WTC11 (cell line): ENCODE data around the gene COL1A1. TPM values are rescaled to one million over a fixed set of nuclear protein-coding genes. Genes with fewer than 3 reads are reported as not detected.

Experiments
- ATAC-seq: fragments of 200-7000 bp; cut with Tn5 transposase; 2 replicates; pipeline ENCODE4 v1.10.0; 2021; ENCODE audit warnings: mild to moderate bottlenecking, moderate library complexity
- CTCF ChIA-PET: fragments of 300-600 bp; sonication (Branson Sonifier 250); formaldehyde crosslinking; loops from one replicate; lab custom pipeline; 2021; ENCODE audit warnings: antibody characterized with exemption; lab: Charles Lee
- POLR2A ChIA-PET: fragments of 350-600 bp; sonication (Branson Sonifier 250); formaldehyde crosslinking; loops from one replicate; lab custom pipeline; 2021; ENCODE audit warnings: antibody characterized with exemption; lab: Charles Lee
- DNase-seq: peaks from one replicate; pipeline ENCODE4 v3.0.0; 2021; ENCODE audit warnings: low spot score
- H3K27ac Mint-ChIP-seq: 2 replicates; pipeline ENCODE4 v1.8.0; 2021; ENCODE audit warnings: mixed read lengths
- H3K27me3 Mint-ChIP-seq: 2 replicates; pipeline ENCODE4 v1.8.0; 2021; ENCODE audit warnings: low read depth, mild to moderate bottlenecking, moderate library complexity, mixed read lengths
- H3K36me3 Mint-ChIP-seq: 2 replicates; pipeline ENCODE4 v1.8.0; 2021; ENCODE audit warnings: mixed read lengths
- H3K4me1 Mint-ChIP-seq: 2 replicates; pipeline ENCODE4 v1.8.0; 2022; ENCODE audit warnings: mixed read lengths
- H3K4me3 Mint-ChIP-seq: 2 replicates; pipeline ENCODE4 v1.8.0; 2021; ENCODE audit warnings: mild to moderate bottlenecking, moderate library complexity, mixed read lengths
- H3K9me3 Mint-ChIP-seq: 2 replicates; pipeline ENCODE4 v1.8.0; 2021; ENCODE audit warnings: mixed read lengths
- ATF1 ChIP-seq: sonication (generic); formaldehyde crosslinking; IDR thresholded peaks from 2 replicates; pipeline ENCODE4 v1.8.1; 2023; ENCODE audit warnings: mild to moderate bottlenecking, moderate library complexity, missing genetic modification reagents
- ATF2 ChIP-seq: sonication (generic); formaldehyde crosslinking; IDR thresholded peaks from 2 replicates; pipeline ENCODE4 v1.8.1; 2022; ENCODE audit warnings: low read depth, missing genetic modification reagents, borderline replicate concordance
- ATF6 ChIP-seq: sonication (generic); formaldehyde crosslinking; IDR thresholded peaks from 2 replicates; pipeline ENCODE4 v1.8.1; 2023; ENCODE audit warnings: mild to moderate bottlenecking, missing genetic modification reagents
- CREM ChIP-seq: sonication (generic); formaldehyde crosslinking; IDR thresholded peaks from 2 replicates; pipeline ENCODE4 v1.8.1; 2022; ENCODE audit warnings: mild to moderate bottlenecking, missing genetic modification reagents, moderate library complexity
- E2F5 ChIP-seq: sonication (generic); formaldehyde crosslinking; IDR thresholded peaks from 2 replicates; pipeline ENCODE4 v1.8.1; 2022; ENCODE audit warnings: mild to moderate bottlenecking, moderate library complexity, missing genetic modification reagents
- ETV6 ChIP-seq: sonication (generic); formaldehyde crosslinking; IDR thresholded peaks from 2 replicates; pipeline ENCODE4 v1.8.1; 2022; ENCODE audit warnings: mild to moderate bottlenecking, missing genetic modification reagents
- FOXK1 ChIP-seq: sonication (generic); formaldehyde crosslinking; IDR thresholded peaks from 2 replicates; pipeline ENCODE4 v1.8.0; 2022; ENCODE audit warnings: mild to moderate bottlenecking, moderate library complexity, missing genetic modification reagents
- IRF2 ChIP-seq: sonication (generic); formaldehyde crosslinking; IDR thresholded peaks from 2 replicates; pipeline ENCODE4 v1.8.0; 2022; ENCODE audit warnings: low read depth, missing genetic modification reagents, borderline replicate concordance
- JUN ChIP-seq: sonication (generic); formaldehyde crosslinking; IDR thresholded peaks from 2 replicates; pipeline ENCODE4 v1.8.0; 2023; ENCODE audit warnings: mild to moderate bottlenecking, missing genetic modification reagents
- NFE2L1 ChIP-seq: sonication (generic); formaldehyde crosslinking; IDR thresholded peaks from 2 replicates; pipeline ENCODE4 v1.8.1; 2023; ENCODE audit warnings: missing genetic modification reagents
- NR2C2 ChIP-seq: sonication (generic); formaldehyde crosslinking; IDR thresholded peaks from 2 replicates; pipeline ENCODE4 v1.8.0; 2022; ENCODE audit warnings: mild to moderate bottlenecking, missing genetic modification reagents
- PRDM15 ChIP-seq: sonication (generic); formaldehyde crosslinking; IDR thresholded peaks from 2 replicates; pipeline ENCODE4 v1.8.0; 2022; ENCODE audit warnings: missing genetic modification reagents
- STAT6 ChIP-seq: sonication (generic); formaldehyde crosslinking; conservative IDR thresholded peaks from 2 replicates; pipeline ENCODE4 v1.8.1; 2023; ENCODE audit warnings: mild to moderate bottlenecking, low read depth, missing genetic modification reagents, moderate library complexity
- TP53 ChIP-seq: sonication (generic); formaldehyde crosslinking; IDR thresholded peaks from 2 replicates; pipeline ENCODE4 v1.8.1; 2023; ENCODE audit warnings: mild to moderate bottlenecking, missing genetic modification reagents
- USF1 ChIP-seq: sonication (generic); formaldehyde crosslinking; IDR thresholded peaks from 2 replicates; pipeline ENCODE4 v1.8.0; 2022; ENCODE audit warnings: mild to moderate bottlenecking, missing genetic modification reagents
- ZBTB21 ChIP-seq: sonication (generic); formaldehyde crosslinking; IDR thresholded peaks from 2 replicates; pipeline ENCODE4 v1.8.1; 2023; ENCODE audit warnings: mild to moderate bottlenecking, missing genetic modification reagents, borderline replicate concordance
- ZNF263 ChIP-seq: sonication (generic); formaldehyde crosslinking; IDR thresholded peaks from 2 replicates; pipeline ENCODE4 v1.8.1; 2022; ENCODE audit warnings: low read depth, mild to moderate bottlenecking, moderate library complexity, missing genetic modification reagents
- total RNA-seq: library from RNA; stranded (reverse); gene quantifications from 3 replicates; pipeline ENCODE4 v1.2.3, GENCODE V29; 2021

The COL1A1 gene
- total RNA-seq, 1 experiment from 2014 or later, result 52.1 TPM

GRCh38 chr17:50217591-50217990, 16.2 kb upstream of the COL1A1 start:
- POLR2A ChIA-PET, result interaction anchor here (0.7 kb wide), 1 partner anchor 40 kb away, joined by 6 read pairs; no protein-coding TSS in a partner anchor
- CTCF ChIA-PET, result interaction anchor here (2.6 kb wide), 1 partner anchor 57 kb away, joined by 5 read pairs; the partner anchor contains the start of gene TMEM92
- no peak for DNase-seq
- no peak for TF ChIP-seq ATF6 (CRISPR knock-in tag)
- no peak for TF ChIP-seq IRF2 (CRISPR knock-in tag)
- TF ChIP-seq NR2C2, result no peak
- TF ChIP-seq STAT6 (CRISPR knock-in tag), result no peak
- TF ChIP-seq NFE2L1 (CRISPR knock-in tag), result no peak
- TF ChIP-seq, all 79 proteins: peak for 0
- Mint-ChIP-seq H3K36me3 (no peaks in the 10 kb centered on the region), H3K4me1 (peaks cover 23% of the 10 kb centered on the region), H3K4me3 (no peak overlapping the region), H3K9me3 (no peaks in the 10 kb centered on the region), H3K27ac (no peak overlapping the region), H3K27me3 (no peaks in the 10 kb centered on the region; the same call in 1 of the 2 replicates)
- no peak for ATAC-seq

GRCh38 chr17:50214976-50215760, 13.7 kb upstream of the COL1A1 start:
- TF ChIP-seq CREM (no peak), ZBTB21 (CRISPR knock-in tag) (no peak), FOXK1 (CRISPR knock-in tag) (no peak), USF1 (CRISPR knock-in tag) (no peak), JUN (no peak), TP53 (CRISPR knock-in tag) (no peak), ETV6 (no peak), PRDM15 (CRISPR knock-in tag) (no peak), ATF1 (CRISPR knock-in tag) (no peak), E2F5 (CRISPR knock-in tag) (no peak), ATF2 (CRISPR knock-in tag) (no peak), ZNF263 (CRISPR knock-in tag) (no peak)
- no peak for DNase-seq
- no peak overlapping the region for H3K27ac Mint-ChIP-seq
- no peaks in the 10 kb centered on the region; the same call in 1 of the 2 replicates for H3K27me3 Mint-ChIP-seq
- ChIA-PET CTCF (interaction anchor here (8.7 kb wide), 1 partner anchor 14 kb away, joined by 155 read pairs; the partner anchor contains the start of gene COL1A1), POLR2A (no interaction called here)
- no peak for ATAC-seq
- no peaks in the 10 kb centered on the region for H3K9me3 Mint-ChIP-seq
- H3K4me1 Mint-ChIP-seq, result peaks cover 37% of the 10 kb centered on the region
- no peaks in the 10 kb centered on the region for H3K36me3 Mint-ChIP-seq
- H3K4me3 Mint-ChIP-seq, result no peak overlapping the region
